ENCODE measurements around the gene UBE2H.
"Not testable (repeated sequence)": the region's sequence is repeated elsewhere in the genome, so short reads cannot be mapped to it uniquely, and the experiment has no call there.

UBE2H gene

GRCh38 chr7:129874722-129875121, 78.0 kb downstream of the UBE2H start:
- DNase-seq (ENCODE audit: low read depth in 2 of 2): no peak

GRCh38 chr7:129872054-129872453, 80.7 kb downstream of the UBE2H start:
- peak; percentile 11 to 16 for DNase-seq (ENCODE audit: low read depth in 2 of 2)

GRCh38 chr7:129870668-129871067, 82.1 kb downstream of the UBE2H start:
- no peak for DNase-seq (ENCODE audit: low read depth in 2 of 2)

- no peak for DNase-seq (ENCODE audit: low read depth in 2 of 2)
Measured at GRCh38 chr7:129866251-129866650, 86.5 kb downstream of the UBE2H start.

GRCh38 chr7:129865925-129866201, 86.9 kb downstream of the UBE2H start:
- no peak for DNase-seq (ENCODE audit: low read depth in 2 of 2)

- no peak for DNase-seq (ENCODE audit: low read depth in 2 of 2)
Measured at GRCh38 chr7:129865093-129865924, 87.5 kb downstream of the UBE2H start.

GRCh38 chr7:129864676-129865075, 88.1 kb downstream of the UBE2H start:
- DNase-seq (ENCODE audit: low read depth in 2 of 2): not testable (repeated sequence)

GRCh38 chr7:129864042-129864441, 88.7 kb downstream of the UBE2H start:
- DNase-seq (ENCODE audit: low read depth in 2 of 2): no peak

GRCh38 chr7:129862682-129863081, 90.1 kb downstream of the UBE2H start:
- no peak for DNase-seq (ENCODE audit: low read depth in 2 of 2)

- DNase-seq (ENCODE audit: low read depth in 2 of 2): not testable (repeated sequence)
Measured at GRCh38 chr7:129860784-129861183, 92.0 kb downstream of the UBE2H start.

- DNase-seq (ENCODE audit: low read depth in 2 of 2): no peak
Measured at GRCh38 chr7:129859183-129859582, 93.6 kb downstream of the UBE2H start.

GRCh38 chr7:129858490-129858889, 94.3 kb downstream of the UBE2H start:
- DNase-seq (ENCODE audit: low read depth in 2 of 2): no peak

GRCh38 chr7:129857313-129857712, 95.4 kb downstream of the UBE2H start:
- no peak for DNase-seq (ENCODE audit: low read depth in 2 of 2)

- DNase-seq (ENCODE audit: low read depth in 2 of 2): no peak
Measured at GRCh38 chr7:129855935-129856717, 96.6 kb downstream of the UBE2H start.

- no peak for DNase-seq (ENCODE audit: low read depth in 2 of 2)
Measured at GRCh38 chr7:129855234-129855673, 97.5 kb downstream of the UBE2H start.

GRCh38 chr7:129854401-129854800, 98.4 kb downstream of the UBE2H start:
- no peak for DNase-seq (ENCODE audit: low read depth in 2 of 2)

GRCh38 chr7:129853661-129854268, 99.0 kb downstream of the UBE2H start:
- no peak for DNase-seq (ENCODE audit: low read depth in 2 of 2)

GRCh38 chr7:129851809-129852208, 101.0 kb downstream of the UBE2H start:
- no peak for DNase-seq (ENCODE audit: low read depth in 2 of 2)

GRCh38 chr7:129851174-129851573, 101.6 kb downstream of the UBE2H start:
- no peak for DNase-seq (ENCODE audit: low read depth in 2 of 2)

- DNase-seq (ENCODE audit: low read depth in 2 of 2): no peak
Measured at GRCh38 chr7:129848436-129848835, 104.3 kb downstream of the UBE2H start.

- no peak for DNase-seq (ENCODE audit: low read depth in 2 of 2)
Measured at GRCh38 chr7:129845972-129846327, 106.8 kb downstream of the UBE2H start.

GRCh38 chr7:129845178-129845971, 107.4 kb downstream of the UBE2H start:
- no peak for DNase-seq (ENCODE audit: low read depth in 2 of 2)
